KOPT-K1 (cell line): Measurements from ENCODE around the gene HDGFL3.
"Not testable (repeated sequence)": the region's sequence is repeated elsewhere in the genome, so short reads cannot be mapped to it uniquely, and the experiment has no call there.

Experiments used
- H3K27ac ChIP-seq: fragments of 200-600 bp; sonication (generic); 2 replicates; pipeline ENCODE4 v1.5.1; 2016; ENCODE audit warnings: antibody characterized with exemption, mild to moderate bottlenecking, low read depth, low read length; ENCODE audit not compliant: poor library complexity, severe bottlenecking
- H3K36me3 ChIP-seq: fragments of 200-600 bp; sonication (generic); 2 replicates; pipeline ENCODE4 v1.5.1; 2017; ENCODE audit warnings: antibody characterized with exemption, mild to moderate bottlenecking, low read length, moderate library complexity; ENCODE audit not compliant: insufficient read depth
- H3K9me3 ChIP-seq: fragments of 200-600 bp; sonication (generic); 2 replicates; pipeline ENCODE4 v1.5.1; 2017; ENCODE audit warnings: antibody characterized with exemption, low read length, mild to moderate bottlenecking; ENCODE audit not compliant: insufficient read depth, poor library complexity, severe bottlenecking

The HDGFL3 gene

GRCh38 chr15:83207660-83208366 lies at the start of gene HDGFL3:
Gene HDGFL3, minus strand, starts transcription at chr15:83207823. Its CDS starts 409 bp downstream, at chr15:83207414.
- H3K9me3 ChIP-seq = no peaks in the 10 kb centered on the region
- peak within 1 kb of the TSS; percentile 67 for H3K27ac ChIP-seq
- H3K36me3 ChIP-seq = no peaks in the 10 kb centered on the region

DNA sequence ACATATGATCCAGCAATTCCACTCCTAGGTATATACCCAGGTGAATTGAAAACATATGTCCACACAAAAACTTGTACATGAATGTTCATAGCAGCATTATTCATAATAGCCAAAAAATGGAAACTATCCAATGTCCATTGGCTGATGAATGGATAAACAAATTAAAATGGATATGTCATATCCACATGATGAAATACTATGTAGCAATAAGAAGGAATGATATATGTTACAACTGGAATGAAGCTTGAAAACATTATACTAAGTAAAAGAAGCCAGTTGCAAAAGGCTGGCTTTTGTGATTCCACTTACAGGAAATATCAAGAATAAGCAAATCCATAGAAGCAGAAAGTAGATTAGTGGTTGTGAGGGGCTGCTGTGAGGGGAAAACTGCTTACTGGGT lies 43.2 kb upstream of the HDGFL3 start:
- Histone ChIP-seq H3K27ac (no peak overlapping the region), H3K9me3 (no peaks in the 10 kb centered on the region), H3K36me3 (no peaks in the 10 kb centered on the region)

- Histone ChIP-seq H3K9me3 (no peaks in the 10 kb centered on the region), H3K27ac (no peak overlapping the region), H3K36me3 (no peaks in the 10 kb centered on the region)
Measured at GRCh38 chr15:83249030-83249343, 41.4 kb upstream of the HDGFL3 start.

DNA sequence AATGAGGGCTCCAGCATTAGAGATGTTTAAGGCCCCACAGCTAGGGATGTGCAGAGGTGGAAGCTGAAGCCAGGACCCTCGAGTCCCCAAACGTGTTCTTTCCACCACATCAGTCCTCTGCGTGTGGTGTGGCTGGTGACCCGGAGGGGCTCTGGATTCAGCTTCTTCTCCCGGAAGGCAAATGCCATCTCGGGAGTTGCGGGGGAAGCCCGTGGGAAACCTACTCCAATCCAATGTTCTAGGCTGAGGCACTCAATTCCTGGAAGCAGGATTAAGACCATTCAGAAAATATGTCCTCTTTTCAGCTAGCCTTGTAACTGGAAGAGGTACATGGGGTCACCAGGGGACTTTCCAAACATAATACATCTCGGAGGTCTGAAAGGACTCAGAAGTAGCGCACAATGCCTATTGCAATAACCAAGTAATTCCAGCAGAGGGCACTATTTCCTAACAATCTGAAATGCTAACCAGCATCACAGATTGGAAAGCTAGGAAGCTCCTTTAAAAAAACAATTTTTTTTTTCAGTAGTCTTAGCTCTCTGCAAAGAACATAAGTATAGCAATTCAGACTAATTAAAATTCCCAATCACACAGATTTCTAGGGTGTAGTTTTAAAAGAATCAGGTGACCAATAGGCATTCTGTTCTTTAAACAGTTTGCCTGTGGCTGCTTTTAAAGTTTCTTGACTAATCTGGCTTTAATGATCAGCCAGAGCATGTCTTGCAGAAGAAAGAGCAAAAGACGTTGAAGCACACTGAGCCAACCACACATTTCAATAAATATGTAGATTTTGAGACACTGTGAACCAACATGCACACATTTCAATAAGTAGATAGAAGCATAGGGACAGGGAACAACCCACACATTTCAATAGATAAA lies 40.8 kb upstream of the HDGFL3 start:
- Histone ChIP-seq H3K27ac (no peak overlapping the region), H3K36me3 (no peaks in the 10 kb centered on the region)

DNA sequence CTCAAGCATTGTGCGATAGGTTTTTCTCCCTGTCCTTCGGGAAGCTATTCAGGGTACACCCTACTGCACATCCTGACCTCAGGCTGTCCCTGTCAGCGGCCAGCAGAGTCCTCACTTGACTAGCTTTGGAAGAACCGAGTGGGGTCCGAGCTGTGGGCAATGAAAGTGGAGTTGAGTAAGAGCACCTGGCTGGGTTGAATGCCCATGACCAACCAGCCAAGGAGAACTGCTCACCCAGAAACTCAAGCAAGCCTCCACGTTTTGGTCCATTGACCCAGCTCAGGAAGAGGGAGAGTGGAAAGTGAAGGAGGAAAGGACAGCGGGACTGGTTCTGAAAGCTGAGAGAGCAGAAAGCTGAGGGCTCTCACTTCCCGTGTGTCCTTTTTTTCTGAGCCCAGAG lies 36.0 kb upstream of the HDGFL3 start:
- no peak overlapping the region for H3K27ac ChIP-seq
- H3K36me3 ChIP-seq = no peaks in the 10 kb centered on the region
- peaks cover 8% of the 10 kb centered on the region for H3K9me3 ChIP-seq

More for the DNA sequence above, 40.8 kb upstream of the HDGFL3 start:
- no peaks in the 10 kb centered on the region for H3K9me3 ChIP-seq

DNA sequence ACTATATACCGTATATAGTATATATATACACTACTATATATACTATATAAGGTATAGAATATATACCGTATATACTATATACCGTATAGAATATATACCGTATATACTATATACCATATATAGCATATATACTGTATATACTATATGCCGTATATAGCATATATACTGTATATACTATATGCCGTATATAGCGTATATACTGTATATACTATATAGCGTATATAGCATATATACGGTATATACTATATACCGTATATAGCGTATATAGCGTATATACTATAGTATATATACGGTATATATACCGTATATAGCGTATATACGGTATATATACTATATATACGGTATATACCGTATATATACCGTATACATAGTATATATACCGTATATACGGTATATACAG lies 22.6 kb upstream of the HDGFL3 start:
- no peaks in the 10 kb centered on the region for H3K9me3 ChIP-seq
- no peaks in the 10 kb centered on the region for H3K36me3 ChIP-seq
- H3K27ac ChIP-seq = no peak overlapping the region

DNA sequence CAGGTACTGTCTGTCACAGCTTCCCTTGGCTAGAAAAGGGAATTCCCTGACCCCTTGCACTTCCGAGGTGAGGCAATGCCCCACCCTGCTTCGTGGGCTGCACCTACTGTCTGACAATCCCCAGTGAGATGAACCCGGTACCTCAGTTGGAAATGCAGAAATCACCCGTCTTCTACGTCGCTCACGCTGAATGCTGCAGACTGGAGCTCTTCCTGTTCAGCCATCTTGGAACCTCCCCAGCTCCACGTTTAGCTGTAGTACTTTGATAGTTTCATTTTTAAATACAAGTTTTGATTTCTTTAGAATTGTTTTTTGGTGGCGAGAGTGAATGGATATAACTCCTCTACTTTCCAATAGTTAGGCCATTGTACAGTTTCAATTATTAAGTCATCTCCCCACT lies 17.8 kb upstream of the HDGFL3 start:
- H3K36me3 ChIP-seq = no peaks in the 10 kb centered on the region
- H3K27ac ChIP-seq = no peak overlapping the region

GRCh38 chr15:83221781-83222180 lies 14.2 kb upstream of the HDGFL3 start:
- H3K36me3 ChIP-seq, H3K27ac ChIP-seq, H3K9me3 ChIP-seq: not testable (repeated sequence)

More for the DNA sequence above, 17.8 kb upstream of the HDGFL3 start:
- no peaks in the 10 kb centered on the region for H3K9me3 ChIP-seq

DNA sequence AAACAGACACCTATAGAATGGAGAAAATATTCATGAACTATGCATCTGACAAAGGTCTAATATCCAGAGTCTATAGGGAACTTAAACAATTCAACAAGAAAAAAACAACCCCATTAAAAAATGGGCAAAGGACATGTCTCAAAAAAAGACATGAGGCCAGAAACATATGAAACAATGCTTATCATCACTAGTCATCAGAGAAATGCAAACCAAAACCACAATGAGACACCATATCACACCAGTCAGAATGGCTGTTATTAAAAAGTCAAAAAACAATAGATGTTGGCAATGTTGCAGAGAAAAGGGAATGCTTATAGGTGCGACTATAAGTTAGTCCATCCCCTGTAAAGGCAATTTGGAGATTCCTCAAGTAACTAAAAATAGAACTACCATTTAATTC lies 11.4 kb upstream of the HDGFL3 start:
- no peak overlapping the region for H3K27ac ChIP-seq
- H3K36me3 ChIP-seq = no peaks in the 10 kb centered on the region
- no peaks in the 10 kb centered on the region for H3K9me3 ChIP-seq

DNA sequence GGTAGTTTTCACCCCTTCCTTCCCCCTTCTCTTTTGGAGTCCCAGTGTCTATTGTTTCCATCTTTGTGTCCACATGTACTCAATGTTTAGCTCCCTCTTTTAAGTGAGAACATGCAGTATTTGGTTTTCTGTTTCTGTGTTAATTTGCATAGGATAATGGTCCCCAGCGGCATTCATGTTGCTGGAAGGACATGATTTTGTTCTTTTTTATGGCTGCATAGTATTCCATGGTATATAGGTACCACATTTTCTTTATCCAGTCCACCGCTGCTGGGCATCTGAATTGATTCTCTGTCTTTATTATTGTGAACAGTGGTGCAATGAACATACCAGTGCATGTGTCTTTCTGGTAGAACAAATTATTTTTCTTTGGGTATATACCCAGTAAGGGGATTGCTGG lies 7.7 kb upstream of the HDGFL3 start:
- Histone ChIP-seq H3K27ac (no peak overlapping the region), H3K36me3 (no peaks in the 10 kb centered on the region), H3K9me3 (no peaks in the 10 kb centered on the region)

- no peaks in the 10 kb centered on the region for H3K36me3 ChIP-seq
- no peak overlapping the region for H3K27ac ChIP-seq
- H3K9me3 ChIP-seq = no peaks in the 10 kb centered on the region
Measured at GRCh38 chr15:83210619-83211018, 3.0 kb upstream of the HDGFL3 start.

GRCh38 chr15:83209333-83209732 lies 1.7 kb upstream of the HDGFL3 start:
- Histone ChIP-seq H3K36me3 (no peaks in the 10 kb centered on the region), H3K27ac (no peak overlapping the region), H3K9me3 (no peaks in the 10 kb centered on the region)

DNA sequence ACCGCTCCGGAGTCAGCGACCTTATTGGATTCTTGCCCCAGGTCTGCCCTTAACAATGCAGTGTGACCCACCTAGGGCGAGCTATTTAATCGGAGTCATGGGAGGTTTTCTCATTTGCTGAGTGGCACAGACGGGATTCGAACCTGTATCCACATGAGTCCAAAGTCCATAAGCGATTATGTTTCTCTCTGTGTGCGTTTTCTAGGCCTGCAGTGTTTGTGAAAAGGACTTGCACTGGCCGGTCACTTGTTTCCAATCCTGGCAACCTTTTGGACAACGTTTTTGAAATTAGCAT lies 691 bp upstream of the HDGFL3 start:
- no peaks in the 10 kb centered on the region for H3K36me3 ChIP-seq
- no peaks in the 10 kb centered on the region for H3K9me3 ChIP-seq
- peak overlapping the region; percentile 67 for H3K27ac ChIP-seq

- H3K27ac ChIP-seq = peak overlapping the region; percentile 67
- no peaks in the 10 kb centered on the region for H3K9me3 ChIP-seq
- H3K36me3 ChIP-seq = no peaks in the 10 kb centered on the region
Measured at GRCh38 chr15:83207009-83207659, 489 bp downstream of the HDGFL3 start.

DNA sequence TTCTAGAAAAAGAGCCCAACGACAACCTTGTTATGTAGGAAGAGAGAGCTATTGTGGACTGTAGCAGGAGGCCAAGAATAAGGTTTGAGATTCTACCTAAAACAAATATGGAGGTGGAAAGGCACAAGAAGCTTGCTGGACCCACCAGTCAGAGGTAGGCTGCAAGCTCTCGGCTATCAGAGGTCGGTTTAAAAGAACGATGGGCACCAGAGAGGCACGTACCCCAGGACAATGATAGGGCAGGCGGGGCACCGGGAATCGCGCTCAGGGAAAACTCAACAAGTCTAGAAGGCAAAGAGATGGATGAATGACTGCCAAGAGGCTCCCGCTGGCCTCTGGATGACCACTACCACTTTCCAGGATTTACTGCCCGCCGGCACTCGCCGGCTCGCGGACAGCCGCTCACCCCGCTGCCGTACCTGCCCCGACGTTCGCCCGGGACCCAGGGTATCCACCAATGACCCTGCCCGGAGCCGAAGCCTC lies 1.1 kb downstream of the HDGFL3 start:
- Histone ChIP-seq H3K9me3 (no peaks in the 10 kb centered on the region), H3K27ac (peak overlapping the region; percentile 67), H3K36me3 (no peaks in the 10 kb centered on the region)
